SU-DHL-6 (cell line): ENCODE data around the gene SEMA4A.
"Not testable (repeated sequence)": the region's sequence is repeated elsewhere in the genome, so short reads cannot be mapped to it uniquely, and the experiment has no call there.

Experiments used
- H2AFZ ChIP-seq: fragments of 200-600 bp; sonication (generic); 2 replicates; pipeline ENCODE4 v1.6.1; 2014; ENCODE audit warnings: low read depth, mild to moderate bottlenecking, moderate library complexity, mixed read lengths, antibody characterized with exemption, low read length; ENCODE audit not compliant: severe bottlenecking
- H3F3A ChIP-seq: fragments of 200-600 bp; shearing (Covaris generic); 2 replicates; pipeline ENCODE4 v1.6.0; 2016; ENCODE audit warnings: antibody characterized with exemption, mild to moderate bottlenecking; ENCODE audit not compliant: insufficient read depth
- H3K27ac ChIP-seq: fragments of 200-600 bp; sonication (generic); 2 replicates; pipeline ENCODE4 v1.5.1; 2016; ENCODE audit warnings: low read depth, mild to moderate bottlenecking, low read length, moderate library complexity, mixed read lengths
- H3K27me3 ChIP-seq: fragments of 200-600 bp; sonication (generic), shearing (Covaris generic); 2 replicates; pipeline ENCODE4 v1.6.0; 2014; ENCODE audit warnings: mild to moderate bottlenecking, low read length
- H3K36me3 ChIP-seq: fragments of 200-600 bp; sonication (generic); 2 replicates; pipeline ENCODE4 v1.6.1; 2014; ENCODE audit warnings: mild to moderate bottlenecking, low read length, mixed read lengths
- H3K4me2 ChIP-seq: fragments of 300-600, 200-600 bp; shearing (Covaris generic), sonication (generic); 2 replicates; pipeline ENCODE4 v1.6.0; 2014; ENCODE audit warnings: low read length, low read depth, mild to moderate bottlenecking; ENCODE audit not compliant: poor library complexity, severe bottlenecking
- H3K4me3 ChIP-seq: fragments of 200-600 bp; sonication (generic); 2 replicates; pipeline ENCODE4 v1.5.1; 2014; ENCODE audit warnings: antibody characterized with exemption, low read length, mild to moderate bottlenecking, mixed read lengths; ENCODE audit not compliant: insufficient read depth, poor library complexity, severe bottlenecking
- H3K79me2 ChIP-seq: fragments of 200-600 bp; sonication (generic); 2 replicates; pipeline ENCODE4 v1.6.1; 2014; ENCODE audit warnings: mild to moderate bottlenecking, low read length, moderate library complexity; ENCODE audit not compliant: insufficient read depth
- H3K9ac ChIP-seq: fragments of 200-600 bp; sonication (generic); 2 replicates; pipeline ENCODE4 v1.7.0; 2014; ENCODE audit warnings: mild to moderate bottlenecking, low read length
- H3K9me2 ChIP-seq: fragments of 200-600 bp; sonication (generic); replicated peaks from 2 replicates; pipeline ENCODE4 v1.6.1; 2014; ENCODE audit warnings: low read length; ENCODE audit not compliant: insufficient read depth
- H3K9me3 ChIP-seq: fragments of 200-600 bp; sonication (generic); 2 replicates; pipeline ENCODE4 v1.6.1; 2014; ENCODE audit warnings: low read length, mixed read lengths; ENCODE audit not compliant: insufficient read depth
- H4K20me1 ChIP-seq: fragments of 200-600 bp; sonication (generic); 2 replicates; pipeline ENCODE4 v1.6.1; 2014; ENCODE audit warnings: low read depth, mild to moderate bottlenecking, antibody characterized with exemption, low read length, moderate library complexity, mixed read lengths
- CTCF ChIP-seq: fragments of 200-600 bp; sonication (generic); IDR thresholded peaks from one replicate; pipeline ENCODE4 v1.5.1; 2017; ENCODE audit warnings: antibody characterized with exemption, mild to moderate bottlenecking, low read length, moderate library complexity; ENCODE audit not compliant: insufficient read depth, poor library complexity, severe bottlenecking
- EZH2phosphoT487 ChIP-seq: fragments of 200-600 bp; sonication (generic), shearing (Covaris generic); conservative IDR thresholded peaks from 2 replicates; pipeline ENCODE4 v1.6.1; 2018; ENCODE audit warnings: mild to moderate bottlenecking, antibody characterized with exemption, low read length, moderate library complexity, mixed read lengths

The SEMA4A gene

GRCh38 chr1:156177919-156178654 is 24.7 kb downstream of the SEMA4A start:
- no peak overlapping the region for H2AFZ ChIP-seq
- H3K9me2 ChIP-seq, result no peaks in the 10 kb centered on the region
- H3K9ac ChIP-seq, result no peak overlapping the region
- H3F3A ChIP-seq, result 0 out of 2 replicates have a peak, but pooled peaks cover 6% of the 10 kb centered on the region
- H4K20me1 ChIP-seq, result no peaks in the 10 kb centered on the region
- TF ChIP-seq EZH2phosphoT487 (no peak), CTCF (no peak)
- H3K9me3 ChIP-seq, result no peaks in the 10 kb centered on the region
- H3K79me2 ChIP-seq, result no peaks in the 10 kb centered on the region
- H3K27me3 ChIP-seq, result no peaks in the 10 kb centered on the region
- H3K4me3 ChIP-seq, result no peak overlapping the region
- H3K36me3 ChIP-seq, result no peaks in the 10 kb centered on the region
- H3K4me2 ChIP-seq, result no peak overlapping the region
- no peak overlapping the region for H3K27ac ChIP-seq

GRCh38 chr1:156180471-156180870 is 27.1 kb downstream of the SEMA4A start:
- no peaks in the 10 kb centered on the region for H4K20me1 ChIP-seq
- TF ChIP-seq EZH2phosphoT487, result no peak
- no peak for TF ChIP-seq CTCF
- no peak overlapping the region for H3K9ac ChIP-seq
- no peaks in the 10 kb centered on the region for H3K27me3 ChIP-seq
- no peak overlapping the region for H2AFZ ChIP-seq
- no peaks in the 10 kb centered on the region for H3K9me2 ChIP-seq
- H3K36me3 ChIP-seq, result no peaks in the 10 kb centered on the region
- 0 out of 2 replicates have a peak, but pooled peaks cover 6% of the 10 kb centered on the region for H3F3A ChIP-seq
- no peak overlapping the region for H3K27ac ChIP-seq
- H3K4me3 ChIP-seq, result no peak overlapping the region
- H3K4me2 ChIP-seq, result no peak overlapping the region
- H3K79me2 ChIP-seq, result no peaks in the 10 kb centered on the region
- no peaks in the 10 kb centered on the region for H3K9me3 ChIP-seq

DNA sequence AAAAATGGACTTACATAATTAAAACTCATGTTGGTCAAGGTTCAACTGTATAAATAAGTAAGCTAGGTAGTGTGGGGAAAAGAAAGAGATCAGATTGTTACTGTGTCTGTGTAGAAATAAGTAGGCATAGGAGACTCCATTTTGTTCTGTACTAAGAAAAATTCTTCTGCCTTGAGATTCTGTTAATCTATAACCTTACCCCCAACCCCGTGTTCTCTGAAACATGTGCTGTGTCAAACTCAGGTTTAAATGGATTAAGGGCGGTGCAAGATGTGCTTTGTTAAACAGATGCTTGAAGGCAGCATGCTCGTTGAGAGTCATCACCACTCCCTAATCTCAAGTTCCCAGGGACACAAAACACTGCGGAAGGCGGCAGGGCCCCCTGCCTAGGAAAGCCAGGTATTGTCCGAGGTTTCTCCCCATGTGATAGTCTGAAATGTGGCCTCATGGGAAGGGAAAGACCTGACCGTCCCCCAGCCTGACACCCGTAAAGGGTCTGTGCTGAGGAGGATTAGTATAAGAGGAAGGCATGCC is 28.1 kb downstream of the SEMA4A start:
- not testable (repeated sequence) for H3K27ac ChIP-seq

GRCh38 chr1:156182010-156182779 is 28.8 kb downstream of the SEMA4A start:
- not testable (repeated sequence) for H3K4me2 ChIP-seq, H3K79me2 ChIP-seq, H3K36me3 ChIP-seq, H3K27me3 ChIP-seq, H2AFZ ChIP-seq, H4K20me1 ChIP-seq, H3K9ac ChIP-seq, H3F3A ChIP-seq, H3K9me2 ChIP-seq, H3K9me3 ChIP-seq, H3K27ac ChIP-seq, H3K4me3 ChIP-seq

More for the DNA sequence above, 28.1 kb downstream of the SEMA4A start:
- not testable (repeated sequence) for H3K27me3 ChIP-seq, H3K9ac ChIP-seq, H3K4me3 ChIP-seq, H3K9me2 ChIP-seq, H2AFZ ChIP-seq, H3K9me3 ChIP-seq, H3F3A ChIP-seq, H4K20me1 ChIP-seq, H3K36me3 ChIP-seq, H3K4me2 ChIP-seq, H3K79me2 ChIP-seq

DNA sequence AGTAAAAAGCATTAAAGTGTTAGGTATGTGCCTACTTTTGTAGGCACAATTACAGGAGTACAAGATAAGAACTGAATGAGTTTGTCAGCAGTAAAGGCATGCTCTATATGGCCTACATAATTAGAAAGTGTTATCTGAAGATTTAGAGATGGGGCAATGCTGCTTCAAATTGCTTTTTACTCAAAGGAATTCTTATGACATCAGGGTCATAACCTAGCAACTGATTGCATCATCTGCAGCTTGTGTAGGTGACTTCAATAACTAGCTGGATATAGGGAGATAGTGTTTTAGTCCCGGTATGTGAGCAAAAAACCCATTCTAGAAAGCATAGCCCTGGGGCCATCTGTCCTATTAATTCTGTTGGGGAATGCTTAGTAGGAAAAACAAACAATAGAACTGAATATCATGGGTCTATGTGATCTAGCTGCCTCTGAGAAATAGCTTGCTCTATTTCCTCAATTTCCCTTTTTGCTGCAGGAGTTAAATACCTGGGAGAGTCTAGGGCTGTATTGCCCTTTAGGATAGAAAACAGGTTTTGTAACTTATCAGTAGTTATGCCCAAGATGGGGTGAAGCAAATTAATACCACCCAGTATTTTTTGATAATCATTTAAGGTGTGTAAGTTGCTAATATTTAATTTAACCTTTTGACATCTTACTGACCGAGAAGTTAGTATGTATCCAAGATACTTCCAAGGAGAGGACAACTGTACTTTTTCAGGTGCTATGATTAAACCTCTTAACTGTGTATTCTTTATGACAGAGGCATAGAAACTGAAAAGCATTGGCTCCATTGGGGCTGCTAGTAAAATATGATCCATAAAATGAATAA is 33.2 kb downstream of the SEMA4A start:
- not testable (repeated sequence) for H3K27me3 ChIP-seq, H3K4me2 ChIP-seq, H3K9me2 ChIP-seq, H3K9me3 ChIP-seq, H3K36me3 ChIP-seq, H3F3A ChIP-seq, H4K20me1 ChIP-seq, H3K27ac ChIP-seq, H3K9ac ChIP-seq, H3K79me2 ChIP-seq, H3K4me3 ChIP-seq, H2AFZ ChIP-seq
